Stimulated activated CD4-positive, alpha-beta T cell treated with anti-CD3 and anti-CD28 coated beads, Interleukin-12 subunit alpha, Interleukin-12 subunit beta, amount 100 ng/mL, for 4 hours (primary cell): ENCODE measurements around the gene ARID3A.
"Not testable (repeated sequence)": the region's sequence is repeated elsewhere in the genome, so short reads cannot be mapped to it uniquely, and the experiment has no call there.

ENCODE experiments used
- DNase-seq: peaks from one replicate; pipeline ENCODE4 v3.0.0-alpha.2; 2020

The ARID3A gene

GRCh38 chr19:1018932-1019615 lies 93.2 kb downstream of the ARID3A start:
- DNase-seq = no peak

GRCh38 chr19:1019616-1019961 lies 93.8 kb downstream of the ARID3A start:
- DNase-seq = no peak

GRCh38 chr19:1019980-1020867 lies 94.4 kb downstream of the ARID3A start:
- peak; percentile 32 for DNase-seq

- peak; percentile 96 for DNase-seq
Observed at GRCh38 chr19:1020868-1021425, 95.1 kb downstream of the ARID3A start, which contains the start of gene TMEM259. Gene TMEM259 (minus strand): TSS chr19:1021123. CDS start chr19:1020996, 127 bp downstream.

- not testable (repeated sequence) for DNase-seq
Observed at GRCh38 chr19:1023883-1024188, 98.0 kb downstream of the ARID3A start.

- not testable (repeated sequence) for DNase-seq
Observed at GRCh38 chr19:1025080-1025479, 99.2 kb downstream of the ARID3A start.
